Measurements from ENCODE around the gene RAD51B. TPM values are rescaled to one million over a fixed set of nuclear protein-coding genes. Genes with fewer than 3 reads are reported as not detected.

Gene RAD51B
- total RNA-seq, 1 experiment from 2014 or later = 20.0 TPM

GRCh38 chr14:68668028-68668427 lies 848.4 kb downstream of the RAD51B start:
- Histone ChIP-seq H3K27me3 (ENCODE audit: insufficient read depth, low read length) (no peaks in the 10 kb centered on the region), H2AFZ (ENCODE audit: low read depth, low read length, poor library complexity, severe bottlenecking) (no peak overlapping the region), H3K4me1 (ENCODE audit: control insufficient read depth in 1 of 2, insufficient read depth in 2 of 2, low read length in 2 of 2) (peaks cover 16 to 34% of the 10 kb centered on the region in 2 experiments; a peak in 2 of 4 replicates), H4K20me1 (ENCODE audit: insufficient read depth) (no peaks in the 10 kb centered on the region), H3K4me3 (replicated peaks in 1 of 2; ENCODE audit: low read depth in 1 of 2, low read length in 2 of 2) (no peak overlapping the region), H3K4me2 (ENCODE audit: low read length) (no peak overlapping the region), H3K27ac (ENCODE audit: low read depth, low read length) (no peak overlapping the region), H3K9ac (ENCODE audit: low read length) (no peak overlapping the region), H3K9me2 (ENCODE audit: insufficient read depth) (no peaks in the 10 kb centered on the region), H3K79me2 (ENCODE audit: insufficient read depth, low read length) (no peaks in the 10 kb centered on the region), H3K9me3 (ENCODE audit: control insufficient read depth in 1 of 2, insufficient read depth in 1 of 2, low read depth in 1 of 2, low read length in 2 of 2) (no peaks in the 10 kb centered on the region; a peak in 1 of 4 replicates), H3K36me3 (ENCODE audit: control insufficient read depth in 1 of 2, insufficient read depth in 2 of 2, low read length in 2 of 2) (no peaks in the 10 kb centered on the region)
- TF ChIP-seq RAD21 (IDR thresholded peaks at IDR 0.05; ENCODE audit: low read depth) (no peak), CBX3 (IDR thresholded peaks at IDR 0.05; ENCODE audit: low read depth) (no peak), POLR2AphosphoS5 (IDR thresholded peaks at IDR 0.05; ENCODE audit: low read depth, low read length) (no peak), TCF7L2 (IDR thresholded peaks at IDR 0.05; ENCODE audit: borderline replicate concordance, extremely low read depth, insufficient read depth, insufficient read length) (no peak), EZH2 (IDR thresholded peaks at IDR 0.05) (no peak), FOSL1 (IDR thresholded peaks at IDR 0.05; ENCODE audit: low read depth) (no peak), JUND (IDR thresholded peaks at IDR 0.05) (no peak), MAX (IDR thresholded peaks at IDR 0.05) (no peak), SP1 (IDR thresholded peaks at IDR 0.05; ENCODE audit: low read depth) (no peak), SRF (IDR thresholded peaks at IDR 0.05; ENCODE audit: low read depth) (no peak), SIN3A (IDR thresholded peaks at IDR 0.05; ENCODE audit: low read depth) (no peak), YY1 (IDR thresholded peaks at IDR 0.05; ENCODE audit: extremely low read depth, insufficient replicate concordance, low read depth, low read length) (no peak), ZBTB33 (IDR thresholded peaks at IDR 0.05; ENCODE audit: extremely low read depth, insufficient replicate concordance, low read length) (no peak), ZFX (IDR thresholded peaks at IDR 0.05) (no peak), CEBPB (IDR thresholded peaks at IDR 0.05; ENCODE audit: low read depth) (no peak), REST (IDR thresholded peaks at IDR 0.05; ENCODE audit: low read depth) (no peak), ATF3 (IDR thresholded peaks at IDR 0.05) (no peak), ZNF274 (IDR thresholded peaks at IDR 0.05; ENCODE audit: low read depth, low read length) (no peak), EZH2phosphoT487 (IDR thresholded peaks at IDR 0.05; ENCODE audit: borderline replicate concordance) (no peak)
- CTCF ChIA-PET = no interaction called here
- intact Hi-C loops (cut with micrococcal nuclease) = no loop called here
- DNase-seq (ENCODE audit: low read depth, low spot score) = no peak
- RAD21 ChIA-PET (ENCODE audit: low non-redundant PET in 1 of 2, low total read pairs in 2 of 2, uncharacterized antibody in 2 of 2, unreplicated experiment in 2 of 2) = no interaction called here
- no TSS peak for BruUV-seq (replicated peaks)
- POLR2A ChIA-PET = no interaction called here
- ATAC-seq = no peak

All from HCT116 (cell line).